ENCODE results near the gene PXMP4. TPM values are rescaled to one million over a fixed set of nuclear protein-coding genes. Genes with fewer than 3 reads are reported as not detected.

PXMP4 gene
- total and polyA plus RNA-seq, 9 of the 15 experiments (the other 6 are each of a cell fraction or from before 2014, with no cell fraction given): 4.8 to 29.1 (median 6.8) TPM

DNA sequence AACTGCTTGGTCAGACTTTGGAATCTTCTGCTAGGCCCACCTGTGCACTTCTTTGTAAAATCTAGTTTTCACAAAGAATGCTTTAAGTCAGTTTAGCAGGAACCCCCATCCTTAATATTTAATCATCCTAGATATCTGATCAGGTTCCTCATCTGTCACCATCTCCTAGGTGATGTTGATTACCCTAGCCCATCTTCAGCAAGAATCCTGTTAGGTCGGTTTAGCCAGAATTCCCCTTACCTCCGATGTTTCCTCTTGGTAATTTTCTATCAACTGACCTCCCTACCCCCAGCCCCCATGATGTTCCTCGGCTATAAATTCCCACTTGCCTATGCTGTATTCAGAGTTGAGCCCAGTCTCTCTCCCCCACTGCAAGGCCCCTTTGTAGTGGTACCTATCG is 9.0 kb upstream of the PXMP4 start:
- Histone ChIP-seq H3K27ac (ENCODE audit: extremely low read depth, low read depth, low read length) (no peak overlapping the region), H4K20me1 (replicated peaks; ENCODE audit: control insufficient read depth, insufficient read depth, low read length) (no peaks in the 10 kb centered on the region), H3K4me3 (no peak overlapping the region), H3K79me2 (ENCODE audit: control insufficient read depth, insufficient read depth, low read length) (no peaks in the 10 kb centered on the region), H2AFZ (ENCODE audit: low read depth, low read length) (no peak overlapping the region), H3K36me3 (ENCODE audit: control insufficient read depth, insufficient read depth, low read length) (no peaks in the 10 kb centered on the region), H3K9me1 (ENCODE audit: control insufficient read depth, insufficient read depth, low read length) (no peaks in the 10 kb centered on the region), H3K4me1 (replicated peaks in 1 of 2; ENCODE audit: control insufficient read depth in 2 of 2, insufficient read depth in 2 of 2, low read length in 2 of 2) (peaks cover 17 to 28% of the 10 kb centered on the region in 2 experiments), H3K9me3 (replicated peaks; ENCODE audit: control insufficient read depth, insufficient read depth, low read depth, low read length) (no peaks in the 10 kb centered on the region), H3K27me3 (ENCODE audit: control insufficient read depth in 2 of 2, insufficient read depth in 2 of 2, low read length in 2 of 2) (no peaks in the 10 kb centered on the region), H3K9ac (ENCODE audit: insufficient read depth in 1 of 2, low read depth in 2 of 2, low read length in 2 of 2) (no peak overlapping the region), H3K4me2 (ENCODE audit: insufficient read depth, low read length) (no peak overlapping the region)
- WGBS (ENCODE audit: insufficient coverage, low coverage, missing lambda C conversion rate): 38% methylated on average over 4 of the region's 4 CpGs
- POLR2A ChIA-PET: no interaction called here
- TF ChIP-seq RBM17 (IDR thresholded peaks at IDR 0.05; ENCODE audit: borderline replicate concordance, low read depth, low read length) (no peak), REST (IDR thresholded peaks at IDR 0.05; ENCODE audit: borderline replicate concordance) (no peak), REST (CRISPR knock-in tag; IDR thresholded peaks at IDR 0.05; ENCODE audit: low read depth) (no peak), ZNF253 (CRISPR knock-in tag; conservative IDR thresholded peaks at IDR 0.05) (no peak), POLR2A (conservative IDR thresholded peaks at IDR 0.05) (no peak)
- TF ChIP-seq, protein P1, sequence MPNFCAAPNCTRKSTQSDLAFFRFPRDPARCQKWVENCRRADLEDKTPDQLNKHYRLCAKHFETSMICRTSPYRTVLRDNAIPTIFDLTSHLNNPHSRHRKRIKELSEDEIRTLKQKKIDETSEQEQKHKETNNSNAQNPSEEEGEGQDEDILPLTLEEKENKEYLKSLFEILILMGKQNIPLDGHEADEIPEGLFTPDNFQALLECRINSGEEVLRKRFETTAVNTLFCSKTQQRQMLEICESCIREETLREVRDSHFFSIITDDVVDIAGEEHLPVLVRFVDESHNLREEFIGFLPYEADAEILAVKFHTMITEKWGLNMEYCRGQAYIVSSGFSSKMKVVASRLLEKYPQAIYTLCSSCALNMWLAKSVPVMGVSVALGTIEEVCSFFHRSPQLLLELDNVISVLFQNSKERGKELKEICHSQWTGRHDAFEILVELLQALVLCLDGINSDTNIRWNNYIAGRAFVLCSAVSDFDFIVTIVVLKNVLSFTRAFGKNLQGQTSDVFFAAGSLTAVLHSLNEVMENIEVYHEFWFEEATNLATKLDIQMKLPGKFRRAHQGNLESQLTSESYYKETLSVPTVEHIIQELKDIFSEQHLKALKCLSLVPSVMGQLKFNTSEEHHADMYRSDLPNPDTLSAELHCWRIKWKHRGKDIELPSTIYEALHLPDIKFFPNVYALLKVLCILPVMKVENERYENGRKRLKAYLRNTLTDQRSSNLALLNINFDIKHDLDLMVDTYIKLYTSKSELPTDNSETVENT (CRISPR knock-in tag; IDR thresholded peaks at IDR 0.05): no peak
- no TSS peak for BruUV-seq (replicated peaks)
- in situ Hi-C loops (cut with MboI): loop anchor here (5.0 kb wide), 1 partner anchor 62 kb away; the partner anchor contains the start of gene ACTL10
- CTCF ChIA-PET (ENCODE audit: low intra/inter-chr PET ratio): interaction anchor here (0.6 kb wide), 1 partner anchor 37 kb away, joined by 3 read pairs; no protein-coding TSS in a partner anchor
- intact Hi-C loops (cut with micrococcal nuclease): no loop called here
- no peak for ATAC-seq
- FAIRE-seq: no peak
- no peak for DNase-seq (ENCODE audit: extremely low read depth in 1 of 4, low spot score in 3 of 4)
